ENCODE data around the gene CSGALNACT2.
"Not testable (repeated sequence)": the region's sequence is repeated elsewhere in the genome, so short reads cannot be mapped to it uniquely, and the experiment has no call there.

The CSGALNACT2 gene, protein sequence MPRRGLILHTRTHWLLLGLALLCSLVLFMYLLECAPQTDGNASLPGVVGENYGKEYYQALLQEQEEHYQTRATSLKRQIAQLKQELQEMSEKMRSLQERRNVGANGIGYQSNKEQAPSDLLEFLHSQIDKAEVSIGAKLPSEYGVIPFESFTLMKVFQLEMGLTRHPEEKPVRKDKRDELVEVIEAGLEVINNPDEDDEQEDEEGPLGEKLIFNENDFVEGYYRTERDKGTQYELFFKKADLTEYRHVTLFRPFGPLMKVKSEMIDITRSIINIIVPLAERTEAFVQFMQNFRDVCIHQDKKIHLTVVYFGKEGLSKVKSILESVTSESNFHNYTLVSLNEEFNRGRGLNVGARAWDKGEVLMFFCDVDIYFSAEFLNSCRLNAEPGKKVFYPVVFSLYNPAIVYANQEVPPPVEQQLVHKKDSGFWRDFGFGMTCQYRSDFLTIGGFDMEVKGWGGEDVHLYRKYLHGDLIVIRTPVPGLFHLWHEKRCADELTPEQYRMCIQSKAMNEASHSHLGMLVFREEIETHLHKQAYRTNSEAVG

GRCh38 chr10:43138021-43138756 lies at the start of gene CSGALNACT2:
TSS of gene CSGALNACT2 (plus strand) at chr10:43138445. CDS start at chr10:43155150, 16,705 bp downstream.
- peak in 1 of 2 experiments; percentile 59 for DNase-seq

DNA sequence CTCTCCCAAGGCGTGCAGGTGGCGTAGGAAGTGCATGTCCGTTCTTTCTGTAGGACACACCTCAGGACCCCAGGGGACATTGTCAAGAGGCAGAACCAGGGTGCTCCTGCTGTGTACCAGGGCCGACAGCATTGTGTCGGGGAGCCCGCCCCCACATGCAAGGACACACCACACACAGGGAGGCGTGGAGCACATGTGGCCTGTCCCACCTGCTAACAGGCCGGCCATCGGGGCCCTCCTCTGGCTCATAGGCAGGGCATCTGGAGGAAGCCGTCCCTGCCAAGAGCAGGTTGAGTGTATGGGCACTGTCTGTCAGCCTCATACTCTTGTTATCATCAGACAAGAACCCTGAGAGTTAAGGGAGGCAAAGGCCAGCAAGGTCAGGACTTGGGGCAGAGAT lies 48.7 kb upstream of the CSGALNACT2 start:
- DNase-seq = no peak

GRCh38 chr10:43090188-43090587 lies 48.1 kb upstream of the CSGALNACT2 start:
- no peak for DNase-seq

DNA sequence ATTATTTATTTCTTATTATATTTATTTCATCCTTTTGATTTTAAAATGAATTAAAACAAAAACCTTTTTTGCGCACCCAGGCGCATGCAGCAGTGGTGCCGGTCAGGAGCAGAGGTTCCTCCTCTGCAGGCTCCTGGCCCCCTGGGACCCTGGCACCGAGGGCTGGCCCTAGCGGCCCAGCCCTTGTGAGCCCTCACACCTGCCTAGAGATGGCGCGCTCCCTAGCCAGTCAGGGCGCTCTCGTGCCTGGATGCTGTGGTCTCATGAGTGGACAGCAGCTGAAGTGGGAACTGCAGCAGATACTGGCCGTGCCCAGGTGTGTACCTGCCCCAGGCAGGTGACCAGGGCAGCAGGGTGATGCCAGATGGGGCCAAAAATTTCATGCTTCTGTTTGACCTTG lies 47.6 kb upstream of the CSGALNACT2 start:
- DNase-seq = no peak

DNA sequence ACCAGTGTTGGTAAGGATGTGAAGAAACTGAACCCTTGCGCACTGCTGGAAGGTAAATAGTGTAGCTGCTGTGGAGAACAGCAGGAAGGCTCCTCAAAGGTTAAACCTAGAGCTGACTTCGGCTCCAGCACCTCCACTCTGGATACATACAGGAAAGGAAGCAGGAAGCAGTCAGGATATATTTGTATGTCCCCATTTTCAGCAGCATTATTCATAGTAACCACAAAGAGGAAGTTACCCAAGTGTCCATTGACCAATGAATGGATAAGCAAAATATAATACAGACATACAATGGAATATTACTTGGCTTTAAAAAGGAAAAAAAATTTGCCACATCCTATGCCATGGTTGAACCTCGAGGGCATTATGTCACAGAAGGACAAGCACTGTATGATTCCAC lies 46.4 kb upstream of the CSGALNACT2 start:
- no peak for DNase-seq

GRCh38 chr10:43093423-43094076 lies 44.7 kb upstream of the CSGALNACT2 start:
- peak in 1 of 2 experiments; percentile 24 for DNase-seq

DNA sequence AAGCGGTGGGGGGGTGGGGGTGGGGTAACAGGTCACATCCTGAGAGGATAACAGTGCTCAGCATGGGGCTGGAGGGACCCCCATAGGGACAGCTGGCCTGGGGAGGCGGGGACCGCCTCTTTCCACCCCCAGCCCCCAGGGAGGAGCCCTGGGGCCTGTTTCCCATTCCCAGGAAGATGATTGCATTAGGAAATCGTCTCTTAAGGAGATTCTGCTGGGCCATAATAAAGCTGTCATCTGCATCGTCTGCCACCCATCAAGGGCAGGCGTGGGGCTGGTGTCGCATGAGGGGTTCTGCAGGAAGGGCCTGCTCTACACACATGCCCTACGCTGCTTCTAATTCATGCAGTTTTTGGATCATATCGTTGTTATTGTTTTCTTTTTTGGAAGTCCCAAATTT lies 44.2 kb upstream of the CSGALNACT2 start:
- DNase-seq = no peak

GRCh38 chr10:43099339-43099738 lies 38.9 kb upstream of the CSGALNACT2 start:
- DNase-seq = not testable (repeated sequence)

GRCh38 chr10:43099928-43100327 lies 38.3 kb upstream of the CSGALNACT2 start:
- DNase-seq = no peak

DNA sequence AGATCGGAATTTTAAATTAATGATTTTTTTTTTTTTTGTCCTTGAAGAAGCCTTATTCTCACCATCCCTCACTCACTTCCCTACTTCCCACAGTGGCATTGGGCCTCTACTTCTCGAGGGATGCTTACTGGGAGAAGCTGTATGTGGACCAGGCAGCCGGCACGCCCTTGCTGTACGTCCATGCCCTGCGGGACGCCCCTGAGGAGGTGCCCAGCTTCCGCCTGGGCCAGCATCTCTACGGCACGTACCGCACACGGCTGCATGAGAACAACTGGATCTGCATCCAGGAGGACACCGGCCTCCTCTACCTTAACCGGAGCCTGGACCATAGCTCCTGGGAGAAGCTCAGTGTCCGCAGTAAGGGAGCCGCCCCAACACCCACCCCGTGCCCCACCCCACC lies 37.9 kb upstream of the CSGALNACT2 start:
- DNase-seq = no peak

DNA sequence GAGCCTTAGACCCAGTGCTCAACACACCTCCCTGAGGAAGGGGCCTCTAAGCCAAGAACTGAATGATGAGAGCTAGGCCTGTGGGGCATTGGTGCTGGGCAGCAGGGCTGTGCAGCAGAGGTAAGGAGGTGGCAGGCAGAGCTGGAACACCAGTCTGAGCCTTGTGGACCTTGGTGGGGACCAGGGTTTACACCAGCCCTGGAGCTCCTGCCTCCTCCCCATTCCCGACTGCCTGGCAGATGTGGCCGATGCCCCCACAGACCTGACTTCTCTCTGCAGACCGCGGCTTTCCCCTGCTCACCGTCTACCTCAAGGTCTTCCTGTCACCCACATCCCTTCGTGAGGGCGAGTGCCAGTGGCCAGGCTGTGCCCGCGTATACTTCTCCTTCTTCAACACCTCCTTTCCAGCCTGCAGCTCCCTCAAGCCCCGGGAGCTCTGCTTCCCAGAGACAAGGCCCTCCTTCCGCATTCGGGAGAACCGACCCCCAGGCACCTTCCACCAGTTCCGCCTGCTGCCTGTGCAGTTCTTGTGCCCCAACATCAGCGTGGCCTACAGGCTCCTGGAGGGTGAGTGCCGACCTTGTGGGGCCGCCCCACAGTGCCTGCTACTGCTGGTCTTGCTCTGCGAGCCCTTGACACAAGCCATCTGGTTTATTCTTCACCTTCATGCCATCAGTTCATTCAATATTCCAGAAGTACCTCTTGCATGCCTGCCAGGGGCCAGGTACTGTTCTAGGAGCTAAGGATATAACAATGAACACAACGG lies 36.0 kb upstream of the CSGALNACT2 start:
- no peak for DNase-seq

GRCh38 chr10:43105102-43105955 lies 32.9 kb upstream of the CSGALNACT2 start:
- DNase-seq = peak in 1 of 2 experiments; percentile 63

GRCh38 chr10:43105956-43106229 lies 32.4 kb upstream of the CSGALNACT2 start:
- no peak for DNase-seq

GRCh38 chr10:43106256-43107091 lies 31.8 kb upstream of the CSGALNACT2 start:
- no peak for DNase-seq

GRCh38 chr10:43108951-43109350 lies 29.3 kb upstream of the CSGALNACT2 start:
- no peak for DNase-seq

DNA sequence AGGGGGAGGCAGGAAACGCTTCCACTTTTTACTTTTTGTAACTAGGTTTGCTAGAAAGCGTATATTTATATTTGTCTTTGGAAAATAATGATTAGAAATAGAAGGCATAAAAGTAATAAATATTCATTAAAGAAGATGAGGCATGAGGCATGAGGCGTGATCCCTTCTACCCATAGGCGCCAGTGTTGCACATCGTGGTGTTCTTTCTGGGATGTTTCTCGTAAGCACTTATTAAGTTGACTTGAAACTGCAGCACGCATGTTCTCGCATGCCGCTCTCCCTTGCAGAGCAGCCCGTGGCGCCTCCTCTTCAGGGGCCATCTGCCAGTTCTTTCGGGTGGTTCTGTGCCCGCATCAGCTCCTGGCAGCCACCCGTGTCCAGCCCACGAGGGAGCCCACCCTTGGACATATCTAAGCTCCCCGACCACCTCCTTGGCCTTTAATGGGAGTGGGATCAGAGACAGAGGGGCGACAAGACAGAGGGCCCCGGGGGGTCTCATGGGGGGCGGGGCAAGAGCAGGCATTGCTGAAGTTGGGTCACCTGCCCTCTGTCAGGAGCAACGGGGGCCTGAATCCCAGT lies 28.5 kb upstream of the CSGALNACT2 start:
- peak in 1 of 2 experiments; percentile 10 for DNase-seq

DNA sequence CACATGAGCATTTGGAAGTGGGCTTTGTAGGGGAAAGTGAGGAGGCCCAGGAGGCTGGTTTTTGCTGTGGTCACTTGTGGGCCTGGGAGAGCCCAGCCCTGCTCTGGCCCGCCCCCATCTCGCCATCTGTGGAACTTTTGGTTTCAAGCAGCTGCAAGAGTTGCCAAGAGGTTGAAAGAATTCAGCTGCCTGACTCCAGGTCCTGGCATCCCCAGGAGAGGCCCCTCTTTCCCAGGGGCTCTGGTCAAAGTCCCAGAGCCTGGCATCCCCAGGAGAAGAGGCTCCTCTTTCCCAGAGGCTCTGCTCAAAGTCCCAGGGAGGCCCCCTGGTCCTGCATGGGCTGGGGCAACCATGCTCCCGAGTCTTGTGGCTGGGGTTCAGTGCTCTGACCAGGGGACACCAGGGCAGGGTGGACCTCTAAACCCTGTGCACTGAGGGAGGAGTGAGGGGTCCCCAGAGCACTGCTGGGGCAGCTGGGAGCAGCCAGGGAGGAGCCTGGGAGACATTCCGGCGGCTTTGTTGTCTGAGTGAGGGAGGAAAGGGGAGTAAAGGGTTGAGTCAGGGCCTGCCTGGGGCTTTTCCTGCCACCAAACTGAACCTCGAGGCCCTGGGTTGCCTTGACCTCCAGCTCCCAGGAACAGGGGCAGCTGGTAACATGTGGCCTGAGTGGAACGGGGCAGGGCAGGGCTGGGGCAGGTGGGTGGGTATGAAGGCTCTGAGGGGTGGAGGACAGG lies 27.7 kb upstream of the CSGALNACT2 start:
- DNase-seq = no peak

GRCh38 chr10:43111101-43111500 lies 27.1 kb upstream of the CSGALNACT2 start:
- no peak for DNase-seq

DNA sequence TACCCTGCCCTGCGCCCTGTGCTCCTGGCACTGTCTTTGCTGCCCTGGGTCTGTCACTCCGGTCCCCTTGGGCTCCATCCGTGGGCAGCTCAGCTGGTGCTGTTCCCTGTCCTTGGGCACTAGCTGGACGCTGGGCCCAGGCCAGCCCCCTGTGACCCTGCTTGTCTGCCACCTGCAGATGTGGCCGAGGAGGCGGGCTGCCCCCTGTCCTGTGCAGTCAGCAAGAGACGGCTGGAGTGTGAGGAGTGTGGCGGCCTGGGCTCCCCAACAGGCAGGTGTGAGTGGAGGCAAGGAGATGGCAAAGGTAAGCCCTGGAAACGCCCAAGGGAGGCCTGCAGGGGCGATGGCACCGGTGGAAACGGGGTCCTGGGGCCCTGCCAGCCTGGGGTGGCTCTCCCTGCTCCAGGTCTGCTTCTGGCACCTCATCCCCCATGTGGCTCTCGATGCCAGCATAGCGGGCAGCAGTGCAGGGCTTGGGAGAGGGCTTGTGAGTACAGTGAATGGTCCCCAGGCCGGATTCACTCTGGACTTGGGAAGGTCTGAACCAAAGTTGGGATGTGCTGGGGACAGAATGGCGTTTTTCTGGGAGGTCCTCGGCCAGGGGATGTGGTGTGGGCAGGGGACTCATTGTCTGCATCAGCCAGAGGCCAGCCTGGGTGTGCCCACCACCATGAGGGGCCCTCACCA lies 26.2 kb upstream of the CSGALNACT2 start:
- DNase-seq = no peak
